Fibroblast of skin of right biceps (primary cell): ENCODE data around the gene IL1RL2.
A peak's percentile ranks its signal among the peaks of the same experiment; 100 is the strongest.

Source experiments
- DNase-seq: peaks from one replicate; pipeline ENCODE4 v3.0.0-alpha.2; 2013

The IL1RL2 gene

DNA sequence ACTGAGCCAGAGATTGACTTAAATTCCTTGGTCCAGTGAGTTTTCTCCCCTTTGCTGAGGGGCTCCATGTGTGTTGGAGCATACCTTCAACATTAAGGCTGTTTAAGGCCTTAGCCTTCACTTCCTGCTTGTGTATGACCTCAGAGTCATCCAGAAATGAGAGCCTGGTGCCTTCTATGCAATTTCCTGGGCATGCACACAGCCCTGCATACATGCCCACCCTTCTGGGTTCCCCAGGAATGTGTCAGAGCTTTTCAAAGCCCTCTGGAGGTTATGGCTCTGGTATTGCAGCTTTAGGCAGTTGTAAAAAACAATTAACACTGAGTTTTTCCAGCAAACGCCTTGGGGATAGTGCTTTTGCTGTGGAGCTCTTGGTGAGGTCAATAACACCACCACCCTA is 27.5 kb upstream of the IL1RL2 start:
- DNase-seq = peak; percentile 36

- DNase-seq = peak; percentile 74
Measured at GRCh38 chr2:102166189-102166845, 20.5 kb upstream of the IL1RL2 start.

- DNase-seq = no peak
Measured at GRCh38 chr2:102168026-102168771, 18.6 kb upstream of the IL1RL2 start.

DNA sequence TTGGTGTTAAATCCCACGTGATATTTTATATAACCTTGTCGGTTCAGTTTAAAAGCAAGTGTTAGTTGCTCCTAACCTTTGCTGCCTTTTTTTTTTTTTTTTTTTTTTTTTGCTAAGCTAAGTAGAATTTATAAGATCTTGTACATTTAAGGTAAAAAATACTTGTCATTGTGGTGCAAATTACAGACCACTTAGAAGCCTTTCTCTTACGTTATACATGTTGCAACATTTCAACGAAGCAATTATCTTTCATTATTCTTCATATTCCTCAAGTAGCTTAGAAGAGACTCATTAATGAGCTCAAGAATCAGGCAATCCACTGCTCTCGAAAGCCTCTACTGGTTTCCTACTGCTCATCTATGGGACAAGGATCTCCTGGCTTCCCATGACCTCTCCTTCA is 14.9 kb upstream of the IL1RL2 start:
- DNase-seq = no peak

- no peak for DNase-seq
Measured at GRCh38 chr2:102172745-102173144, 14.1 kb upstream of the IL1RL2 start.

DNA sequence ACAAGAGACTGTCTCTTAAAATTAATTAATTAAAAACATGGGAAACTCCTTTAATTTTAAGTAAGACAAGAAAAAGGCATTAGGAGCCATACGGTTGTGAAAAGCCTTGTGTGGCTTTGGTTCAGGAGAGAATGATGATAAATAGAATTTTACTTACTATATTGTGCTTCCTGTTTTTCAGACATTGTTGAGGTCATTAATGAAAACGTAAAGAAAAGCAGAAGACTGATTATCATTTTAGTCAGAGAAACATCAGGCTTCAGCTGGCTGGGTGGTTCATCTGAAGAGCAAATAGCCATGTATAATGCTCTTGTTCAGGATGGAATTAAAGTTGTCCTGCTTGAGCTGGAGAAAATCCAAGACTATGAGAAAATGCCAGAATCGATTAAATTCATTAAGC is 10.7 kb upstream of the IL1RL2 start:
- no peak for DNase-seq

- DNase-seq = no peak
Measured at GRCh38 chr2:102177814-102178478, 8.9 kb upstream of the IL1RL2 start.

- no peak for DNase-seq
Measured at GRCh38 chr2:102179061-102179460, 7.8 kb upstream of the IL1RL2 start.

- DNase-seq = no peak
Measured at GRCh38 chr2:102179788-102180686, 6.8 kb upstream of the IL1RL2 start.

DNA sequence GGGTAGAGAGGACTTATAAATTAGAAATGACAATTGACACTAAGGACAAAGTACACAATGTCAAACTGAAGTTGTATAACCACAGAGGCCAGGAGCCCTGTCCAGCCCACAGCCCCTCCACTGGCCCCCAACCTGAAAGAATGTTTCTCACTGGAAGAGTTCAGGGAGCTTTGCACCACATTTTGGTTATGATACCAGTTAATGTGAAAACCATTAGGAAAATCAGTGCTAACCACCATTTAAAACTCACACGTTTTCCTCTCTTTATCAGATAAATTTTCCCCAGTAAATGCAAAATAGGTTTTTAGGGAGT is 6.2 kb upstream of the IL1RL2 start:
- DNase-seq = no peak

- DNase-seq = peak; percentile 33
Measured at GRCh38 chr2:102181376-102181775, 5.4 kb upstream of the IL1RL2 start.

DNA sequence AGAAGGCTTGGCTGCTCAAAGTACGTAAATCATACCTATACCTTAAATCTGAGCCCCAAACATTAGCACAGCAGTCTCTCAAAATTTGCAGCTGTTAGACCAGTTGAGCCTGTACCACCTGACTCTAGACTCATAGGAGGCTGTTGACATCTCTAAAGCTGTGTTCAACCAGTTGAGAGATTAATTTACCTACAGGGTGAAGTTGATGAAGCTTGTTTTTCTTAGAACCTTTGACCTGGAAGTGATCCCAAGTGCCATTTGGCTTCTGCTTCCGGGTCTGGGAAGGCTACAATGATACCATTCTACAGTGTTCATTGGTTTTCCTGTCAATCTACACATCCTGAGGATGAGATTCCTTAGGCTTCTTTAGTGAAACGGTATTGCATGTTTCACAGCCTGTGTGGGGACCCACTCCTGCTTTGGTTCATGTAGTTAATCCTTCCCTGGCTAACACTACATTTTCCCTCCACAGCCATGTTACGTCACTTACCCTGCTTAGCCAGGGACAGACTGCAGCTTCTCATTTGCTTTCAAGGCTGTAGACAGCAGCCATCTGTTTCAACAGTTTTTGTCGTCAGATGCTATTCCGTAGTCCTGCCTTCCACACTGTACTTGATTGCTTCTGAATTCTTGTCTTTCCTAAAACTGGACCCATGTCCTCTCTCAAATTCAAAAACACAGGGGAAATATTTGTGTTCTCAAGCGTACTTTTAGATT is 4.7 kb upstream of the IL1RL2 start:
- DNase-seq = peak; percentile 11

- no peak for DNase-seq
Measured at GRCh38 chr2:102184018-102184417, 2.8 kb upstream of the IL1RL2 start.

- DNase-seq = peak; percentile 59
Measured at GRCh38 chr2:102184568-102184967, 2.3 kb upstream of the IL1RL2 start.

DNA sequence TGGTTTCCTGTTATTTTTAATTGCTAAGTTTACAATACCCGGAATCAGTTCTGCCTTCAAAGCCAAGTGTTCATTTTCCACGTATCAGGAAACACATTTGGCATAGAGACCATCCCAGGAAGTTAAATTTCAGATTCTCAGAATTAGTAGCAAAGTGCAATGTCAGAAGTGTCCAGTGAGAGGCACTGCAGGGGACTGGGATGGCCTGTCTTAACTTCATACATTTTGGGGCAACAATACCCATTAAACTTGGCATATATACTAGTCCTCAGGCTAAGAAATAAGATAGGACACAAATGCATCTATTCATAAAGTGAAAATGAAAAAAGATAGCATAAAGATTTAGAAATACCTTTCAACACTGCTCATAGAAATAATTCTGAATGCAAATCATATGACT is 1.5 kb upstream of the IL1RL2 start:
- DNase-seq = no peak

GRCh38 chr2:102187496-102188150 is 800 bp downstream of the IL1RL2 start:
- peak; percentile 64 for DNase-seq

GRCh38 chr2:102190430-102191107 is 3.7 kb downstream of the IL1RL2 start:
- no peak for DNase-seq

GRCh38 chr2:102191501-102191900 is 4.7 kb downstream of the IL1RL2 start:
- no peak for DNase-seq

- peak; percentile 41 for DNase-seq
Measured at GRCh38 chr2:102193074-102193473, 6.3 kb downstream of the IL1RL2 start.

- DNase-seq = no peak
Measured at GRCh38 chr2:102194609-102195268, 7.9 kb downstream of the IL1RL2 start.
